Measurements from ENCODE around the gene FAM118B. TPM values are rescaled to one million over a fixed set of nuclear protein-coding genes. Genes with fewer than 3 reads are reported as not detected.

Gene FAM118B
- 18.7 and 21.0 TPM in 2 replicates for total RNA-seq
- polyA plus RNA-seq = 27.5 and 30.3 TPM in 2 replicates
- 20.8 and 21.7 TPM in 2 replicates for polyA plus RNA-seq (2012)
- 1.7 and 3.9 TPM in 2 replicates for polyA minus RNA-seq (ENCODE audit: low replicate concordance)

DNA sequence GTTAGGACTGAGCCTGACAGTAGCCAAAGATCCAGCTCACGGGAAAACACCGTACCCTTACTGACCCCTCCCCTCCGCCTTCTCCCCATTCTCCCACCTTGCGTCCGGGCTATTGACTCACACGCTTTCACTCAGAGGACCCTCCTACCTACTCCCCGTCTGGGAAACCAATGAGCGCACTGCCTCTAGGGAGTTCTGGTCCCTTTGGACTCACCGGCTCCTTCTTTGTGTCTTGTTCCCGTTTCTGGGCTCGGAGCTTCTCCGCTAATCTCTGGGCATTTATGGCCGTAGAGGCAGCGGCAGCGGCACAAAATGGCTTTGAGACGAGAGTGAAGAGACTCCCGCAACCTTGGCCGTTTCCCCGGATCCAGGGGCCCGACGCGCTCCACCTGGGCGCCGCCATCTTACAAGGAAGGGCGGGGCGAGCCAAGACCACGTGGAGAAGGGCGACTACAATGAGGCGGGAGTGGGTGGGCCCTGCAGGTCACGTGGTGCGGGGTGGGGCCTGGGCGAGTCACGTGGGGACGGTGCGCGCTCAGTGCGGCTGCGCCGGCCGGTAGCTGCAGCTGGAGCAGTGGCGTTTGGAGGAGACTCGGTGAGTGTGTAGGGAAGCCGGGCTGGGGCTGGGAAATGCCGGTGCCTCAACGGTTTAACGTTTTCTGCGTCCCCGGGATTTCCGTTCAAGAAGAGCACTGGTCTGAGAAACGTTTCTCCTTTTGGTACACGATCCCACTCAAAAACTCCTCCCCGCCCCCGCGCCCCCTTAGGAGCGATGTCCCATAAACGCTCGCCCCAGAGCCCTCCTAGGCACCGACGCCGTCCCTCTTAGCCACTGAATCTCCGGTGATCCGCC is at the start of gene FAM118B, which contains the start of gene RPUSD4:
TSS of gene FAM118B (plus strand) at position 547 of the 853 bp plus-strand sequence. CDS start 23,220 bp downstream, outside the sequence.
TSS of gene RPUSD4 (minus strand) at position 415 of the 853 bp plus-strand sequence. CDS start at position 403, 12 bp downstream.
- Histone ChIP-seq H3K4me1 (ENCODE audit: control insufficient read depth, extremely low read depth, insufficient read depth, low read length) (no peaks in the 10 kb centered on the region), H3K4me2 (ENCODE audit: extremely low read depth, insufficient read depth, low read length) (peak within 1 kb of the TSS; percentile 93), H3K27ac (ENCODE audit: insufficient read depth, low read length) (peak within 1 kb of the TSS; percentile 72), H4K20me1 (ENCODE audit: control insufficient read depth, extremely low read depth, insufficient read depth, low read length) (no peaks in the 10 kb centered on the region), H3K4me3 (replicated peaks in 1 of 4; ENCODE audit: control extremely low read depth in 1 of 4, insufficient read depth in 1 of 4, low read depth in 3 of 4, low read length in 4 of 4) (peak within 1 kb of the TSS; percentile 74 to 99 (median 90)), H3K79me2 (ENCODE audit: control insufficient read depth, insufficient read depth, low read length) (peaks cover 19% of the 10 kb centered on the region), H3K27me3 (ENCODE audit: control insufficient read depth, insufficient read depth, low read length) (no peaks in the 10 kb centered on the region), H3K9me3 (ENCODE audit: control insufficient read depth, insufficient read depth, low read depth, low read length) (no peaks in the 10 kb centered on the region), H3K9ac (ENCODE audit: insufficient read depth, low read length) (peak within 1 kb of the TSS; percentile 77), H3K36me3 (ENCODE audit: control insufficient read depth, insufficient read depth, low read length) (peaks cover 2% of the 10 kb centered on the region), H2AFZ (ENCODE audit: low read length) (peak within 1 kb of the TSS; percentile 86)
- TF ChIP-seq, protein P1, sequence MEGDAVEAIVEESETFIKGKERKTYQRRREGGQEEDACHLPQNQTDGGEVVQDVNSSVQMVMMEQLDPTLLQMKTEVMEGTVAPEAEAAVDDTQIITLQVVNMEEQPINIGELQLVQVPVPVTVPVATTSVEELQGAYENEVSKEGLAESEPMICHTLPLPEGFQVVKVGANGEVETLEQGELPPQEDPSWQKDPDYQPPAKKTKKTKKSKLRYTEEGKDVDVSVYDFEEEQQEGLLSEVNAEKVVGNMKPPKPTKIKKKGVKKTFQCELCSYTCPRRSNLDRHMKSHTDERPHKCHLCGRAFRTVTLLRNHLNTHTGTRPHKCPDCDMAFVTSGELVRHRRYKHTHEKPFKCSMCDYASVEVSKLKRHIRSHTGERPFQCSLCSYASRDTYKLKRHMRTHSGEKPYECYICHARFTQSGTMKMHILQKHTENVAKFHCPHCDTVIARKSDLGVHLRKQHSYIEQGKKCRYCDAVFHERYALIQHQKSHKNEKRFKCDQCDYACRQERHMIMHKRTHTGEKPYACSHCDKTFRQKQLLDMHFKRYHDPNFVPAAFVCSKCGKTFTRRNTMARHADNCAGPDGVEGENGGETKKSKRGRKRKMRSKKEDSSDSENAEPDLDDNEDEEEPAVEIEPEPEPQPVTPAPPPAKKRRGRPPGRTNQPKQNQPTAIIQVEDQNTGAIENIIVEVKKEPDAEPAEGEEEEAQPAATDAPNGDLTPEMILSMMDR (conservative IDR thresholded peaks at IDR 0.05 in 1 of 2, IDR thresholded peaks at IDR 0.05 in 1 of 2; ENCODE audit: low read depth in 1 of 2, low read length in 2 of 2) = peak in 1 of 2 donors; percentile 8
- no peak for TF ChIP-seq EZH2 (IDR thresholded peaks at IDR 0.05; ENCODE audit: low read length, missing control alignments)
- DNase-seq (ENCODE audit: low read depth in 2 of 2) = peak; percentile 94 to 96

DNA sequence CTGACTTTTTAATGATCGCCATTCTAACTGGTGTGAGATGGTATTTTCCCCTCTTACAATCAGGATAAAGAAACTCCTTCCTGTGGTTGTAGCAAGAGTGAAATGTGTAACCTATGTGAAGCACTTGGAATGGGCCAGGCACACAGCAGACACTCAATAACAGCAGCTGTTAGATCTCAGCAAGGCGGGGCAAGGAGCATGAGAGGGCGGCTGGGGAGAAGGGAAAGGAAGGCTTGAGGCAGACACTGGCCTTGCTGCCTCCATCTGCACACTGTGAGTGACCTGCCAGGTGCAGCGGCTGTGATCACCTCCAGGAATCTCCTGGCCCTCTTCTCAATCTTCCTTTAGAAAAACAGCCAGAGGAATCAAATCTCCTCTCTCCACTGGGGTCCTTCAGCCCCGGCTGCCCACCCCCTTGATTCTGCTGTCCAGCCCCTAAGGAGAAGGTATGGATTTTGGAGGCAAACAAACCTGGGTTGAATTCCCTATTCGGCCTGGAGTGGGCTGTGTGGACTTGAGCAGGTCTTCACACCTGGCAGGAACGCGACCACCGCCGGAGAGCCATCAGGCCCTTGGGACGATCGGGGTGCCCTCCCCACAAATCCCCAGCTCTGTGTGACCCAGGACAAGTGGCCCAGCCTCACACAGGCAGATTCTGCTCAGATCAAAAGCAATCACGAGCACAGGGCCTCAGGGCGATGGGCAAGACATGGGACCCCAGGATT is 49.1 kb upstream of the FAM118B start:
- H3K9ac ChIP-seq (ENCODE audit: insufficient read depth, low read length) = no peak overlapping the region
- H3K27ac ChIP-seq (ENCODE audit: insufficient read depth, low read length) = no peak overlapping the region
- H3K4me2 ChIP-seq (ENCODE audit: extremely low read depth, insufficient read depth, low read length) = no peak overlapping the region
- peak in 1 of 2 donors; percentile 55 for DNase-seq (ENCODE audit: low read depth in 2 of 2)
- H3K4me1 ChIP-seq (ENCODE audit: control insufficient read depth, extremely low read depth, insufficient read depth, low read length) = peaks cover 2% of the 10 kb centered on the region
- H2AFZ ChIP-seq (ENCODE audit: low read length) = no peak overlapping the region
- H4K20me1 ChIP-seq (ENCODE audit: control insufficient read depth, extremely low read depth, insufficient read depth, low read length) = no peaks in the 10 kb centered on the region
- H3K4me3 ChIP-seq (replicated peaks in 1 of 4; ENCODE audit: control extremely low read depth in 1 of 4, insufficient read depth in 1 of 4, low read depth in 3 of 4, low read length in 4 of 4) = no peak overlapping the region
- no peaks in the 10 kb centered on the region for H3K9me3 ChIP-seq (ENCODE audit: control insufficient read depth, insufficient read depth, low read depth, low read length)
- no peaks in the 10 kb centered on the region for H3K36me3 ChIP-seq (ENCODE audit: control insufficient read depth, insufficient read depth, low read length)
- TF ChIP-seq, protein P1 (conservative IDR thresholded peaks at IDR 0.05 in 1 of 2, IDR thresholded peaks at IDR 0.05 in 1 of 2; ENCODE audit: low read depth in 1 of 2, low read length in 2 of 2) = no peak
- TF ChIP-seq EZH2 (IDR thresholded peaks at IDR 0.05; ENCODE audit: low read length, missing control alignments) = no peak
- no peaks in the 10 kb centered on the region for H3K79me2 ChIP-seq (ENCODE audit: control insufficient read depth, insufficient read depth, low read length)
- peaks cover 5% of the 10 kb centered on the region for H3K27me3 ChIP-seq (ENCODE audit: control insufficient read depth, insufficient read depth, low read length)
